K562 (cell line): ENCODE measurements around the gene PATL2. TPM values are rescaled to one million over a fixed set of nuclear protein-coding genes. Genes with fewer than 3 reads are reported as not detected.

Experiments used
- ATF2 ChIP-seq: sonication (generic); formaldehyde crosslinking; IDR thresholded peaks from 2 replicates; pipeline ENCODE4 v1.8.1; 2022; ENCODE audit warnings: missing genetic modification reagents
- ATF4 ChIP-seq: fragments of 450-650 bp; formaldehyde crosslinking; IDR thresholded peaks from 2 replicates; pipeline ENCODE4 v1.4.0; 2022; ENCODE audit warnings: mild to moderate bottlenecking, moderate library complexity
- CEBPZ ChIP-seq: fragments of 150-350 bp; IDR thresholded peaks from 2 replicates; pipeline ENCODE4 v1.6.1; 2014; ENCODE audit warnings: low read depth, mild to moderate bottlenecking, low read length, borderline replicate concordance
- EZH2 ChIP-seq: IDR thresholded peaks from 2 replicates; pipeline ENCODE4 v1.6.1; 2012; ENCODE audit warnings: low read depth, mild to moderate bottlenecking, inconsistent platforms, low read length, borderline replicate concordance
- HDAC6 ChIP-seq: IDR thresholded peaks from 2 replicates; pipeline ENCODE4 v1.6.1; 2012; ENCODE audit warnings: low read depth, mild to moderate bottlenecking, control low read depth, inconsistent platforms, low read length, moderate library complexity
- KLF16 ChIP-seq: IDR thresholded peaks from 2 replicates; pipeline ENCODE4 v1.6.1; 2016; ENCODE audit warnings: antibody characterized with exemption
- MTF1 ChIP-seq: fragments of 250-450 bp; sonication (Bioruptor Pico); IDR thresholded peaks from 2 replicates; pipeline ENCODE4 v1.9.0; 2021; ENCODE audit warnings: moderate library complexity, mild to moderate bottlenecking, inconsistent platforms, borderline replicate concordance
- NCOA6 ChIP-seq: fragments of 450-650 bp; IDR thresholded peaks from 2 replicates; pipeline ENCODE4 v1.6.1; 2017; ENCODE audit warnings: mild to moderate bottlenecking
- SAFB ChIP-seq: fragments of 200-400 bp; formaldehyde crosslinking; IDR thresholded peaks from 2 replicates; pipeline ENCODE4 v1.6.1; 2017; ENCODE audit warnings: low read depth, low read length, borderline replicate concordance
- SP2 ChIP-seq: IDR thresholded peaks from 2 replicates; pipeline ENCODE4 v1.6.1; 2011; ENCODE audit warnings: mild to moderate bottlenecking, low read depth, low read length, moderate library complexity; ENCODE audit not compliant: poor library complexity, severe bottlenecking; ENCODE audit errors: extremely low read depth
- TCF15 ChIP-seq: fragments of 250-450 bp; sonication (Bioruptor Pico); IDR thresholded peaks from 2 replicates; pipeline ENCODE4 v1.8.0; 2022; ENCODE audit warnings: moderate library complexity, mild to moderate bottlenecking, inconsistent platforms
- TFE3 ChIP-seq: fragments of 450-650 bp; formaldehyde crosslinking; IDR thresholded peaks from 2 replicates; pipeline ENCODE4 v1.4.0; 2020; ENCODE audit warnings: mild to moderate bottlenecking, mixed read lengths
- THRB ChIP-seq: fragments of 450-650 bp; formaldehyde crosslinking; conservative IDR thresholded peaks from 2 replicates; pipeline ENCODE4 v1.4.0; 2022; ENCODE audit warnings: mild to moderate bottlenecking, missing genetic modification characterization
- XRCC4 ChIP-seq: IDR thresholded peaks from one replicate; pipeline ENCODE4 v1.6.1; 2011; ENCODE audit not compliant: insufficient read depth, insufficient read length; ENCODE audit errors: extremely low read depth
- ZEB2 ChIP-seq: fragments of 450-650 bp; IDR thresholded peaks from 2 replicates; pipeline ENCODE4 v1.6.1; 2016
- ZNF253 ChIP-seq: fragments of 250-450 bp; sonication (Bioruptor Pico); conservative IDR thresholded peaks from 2 replicates; pipeline ENCODE4 v1.6.1; 2021; ENCODE audit warnings: mild to moderate bottlenecking
- ZNF444 ChIP-seq: fragments of 250-450 bp; sonication (Bioruptor Pico); IDR thresholded peaks from 2 replicates; pipeline ENCODE4 v1.4.0; 2020; ENCODE audit warnings: mild to moderate bottlenecking, moderate library complexity
- ZNF507 ChIP-seq: conservative IDR thresholded peaks from 2 replicates; pipeline ENCODE4 v1.6.1; 2017; ENCODE audit warnings: missing genetic modification characterization, missing compliant biosample characterization
- polyA plus RNA-seq, 8 experiments: library from polyadenylated mRNA; depleted of rRNA in 4 of 8; stranded (reverse) in 5 of 8; unstranded in 3 of 8; fragments of >200 nt; fragmentation: Nextera tagmentation in 2 of 8; fragmentation: Illumina TruSeq in 1 of 8; extraction: Ambion mirVana in 2 of 8; extraction: Trizol in 1 of 8; gene quantifications; 2 replicates each; pipeline versions ENCODE4 v1.2.1 to v1.2.3, GENCODE V29; 2011 to 2014; ENCODE audit warnings: inconsistent platforms in 1 of 8, missing spikeins in 1 of 8
- total RNA-seq, 7 experiments: library from RNA; depleted of rRNA in 6 of 7; stranded (reverse); fragments of >200 nt in 6 of 7; fragmentation: Illumina TruSeq in 2 of 7; extraction: Trizol in 2 of 7; gene quantifications; 2 replicates each; pipeline versions ENCODE4 v1.2.1 to v1.2.3, GENCODE V29; 2011 to 2021; ENCODE audit warnings: low replicate concordance in 1 of 7

PATL2 gene
- total and polyA plus RNA-seq, 9 of the 15 experiments (the other 6 are each of a cell fraction or from before 2014, with no cell fraction given) = 0.42 to 1.1 (median 0.86) TPM

- TF ChIP-seq CEBPZ = no peak
- TF ChIP-seq ZNF444 (CRISPR knock-in tag) = no peak
- no peak for TF ChIP-seq ZNF507 (tag)
- no peak for TF ChIP-seq NCOA6
- TF ChIP-seq EZH2 = no peak
- 0 out of 2 replicates have a peak, but pooled peaks have one; percentile 12 for TF ChIP-seq ZEB2
- no peak for TF ChIP-seq SAFB
- TF ChIP-seq TCF15 = no peak
- TF ChIP-seq ATF4 (CRISPR knock-in tag) = no peak
- no peak for TF ChIP-seq TFE3
- TF ChIP-seq HDAC6 = no peak
- no peak for TF ChIP-seq ATF2 (CRISPR knock-in tag)
- TF ChIP-seq MTF1 (CRISPR knock-in tag) = no peak
- peak; percentile 82 for TF ChIP-seq KLF16
- TF ChIP-seq THRB (CRISPR knock-in tag) = 0 out of 2 replicates have a peak, but pooled peaks have one; percentile 14
- no peak for TF ChIP-seq SP2
- TF ChIP-seq XRCC4 = no peak
- TF ChIP-seq ZNF253 (CRISPR knock-in tag) = no peak
Measured at GRCh38 chr15:44728576-44729407, 17.7 kb upstream of the PATL2 start (continued).
